Endothelial cell of umbilical vein (primary cell): Measurements from ENCODE around the gene ADAMTSL3. TPM values are rescaled to one million over a fixed set of nuclear protein-coding genes. Genes with fewer than 3 reads are reported as not detected.

Experiments used
- BruUV-seq: library from RNA; stranded (reverse); fragments of 400-500 nt; replicated peaks from 2 replicates; lab custom pipeline; 2021; lab: Mats Ljungman, UMichigan
- CTCF ChIA-PET: fragments of 300-600, 350-600 bp; sonication (Branson Sonifier 250); formaldehyde crosslinking; loops from one replicate; lab custom pipeline; 2021; ENCODE audit warnings: antibody characterized with exemption, inconsistent platforms; lab: Charles Lee
- POLR2A ChIA-PET: fragments of 300-600, 350-600 bp; sonication (Branson Sonifier 250); formaldehyde crosslinking; loops from one replicate; lab custom pipeline; 2021; ENCODE audit warnings: antibody characterized with exemption, inconsistent platforms; lab: Charles Lee
- DNase-seq: peaks from one replicate; pipeline ENCODE4 v3.0.0-alpha.2; 2011; ENCODE audit warnings: low read depth, low spot score
- FAIRE-seq: peaks from 2 replicates; lab custom pipeline; 2011; peaks lifted over from hg19 to GRCh38; lab: Jason Lieb, UNC
- H2AFZ ChIP-seq: 2 replicates; pipeline ENCODE4 v1.6.0; 2012; ENCODE audit warnings: low read depth, low read length, control low read depth, inconsistent platforms
- H3K27ac ChIP-seq: 2 replicates; pipeline ENCODE4 v1.5.1; 2011; ENCODE audit warnings: low read depth, mild to moderate bottlenecking, control low read depth, low read length, moderate library complexity; ENCODE audit not compliant: insufficient read depth
- H3K27me3 ChIP-seq, 2 experiments: 2 replicates each; pipeline versions ENCODE4 v1.6.0 to v1.6.1; 2011; ENCODE audit warnings: low read length in 2 of 2, mixed read lengths in 1 of 2; ENCODE audit not compliant: control insufficient read depth in 2 of 2, insufficient read depth in 2 of 2
- H3K36me3 ChIP-seq, 2 experiments: 2 replicates in 1 of 2; 3 replicates in 1 of 2; pipeline ENCODE4 v1.5.1; 2011; ENCODE audit warnings: low read length in 2 of 2, mild to moderate bottlenecking in 1 of 2, moderate library complexity in 1 of 2; ENCODE audit not compliant: control insufficient read depth in 2 of 2, insufficient read depth in 2 of 2; ENCODE audit errors: extremely low read depth in 1 of 2
- H3K4me1 ChIP-seq: 3 replicates; pipeline ENCODE4 v1.5.1; 2011; ENCODE audit warnings: mild to moderate bottlenecking, low read length; ENCODE audit not compliant: control insufficient read depth, insufficient read depth; ENCODE audit errors: extremely low read depth
- H3K4me2 ChIP-seq: 2 replicates; pipeline ENCODE4 v1.6.1; 2011; ENCODE audit warnings: low read length, control low read depth, mixed read lengths; ENCODE audit not compliant: insufficient read depth
- H3K4me3 ChIP-seq, 3 experiments: fragments of 200-600 bp in 1 of 3; sonication (generic), shearing (Covaris generic) in 1 of 3; replicated peaks in 1 of 3; 2 replicates each; pipeline ENCODE4 v1.5.1; 2011 to 2016; ENCODE audit warnings: control low read depth in 3 of 3, low read length in 3 of 3, mild to moderate bottlenecking in 2 of 3, inconsistent platforms in 1 of 3, low read depth in 1 of 3, moderate library complexity in 1 of 3; ENCODE audit not compliant: insufficient read depth in 1 of 3
- H3K79me2 ChIP-seq: 2 replicates; pipeline ENCODE4 v1.6.0; 2012; ENCODE audit warnings: low read length, inconsistent platforms; ENCODE audit not compliant: control insufficient read depth, insufficient read depth
- H3K9ac ChIP-seq: replicated peaks from 2 replicates; pipeline ENCODE3; 2011; ENCODE audit warnings: low read length, control low read depth; ENCODE audit not compliant: insufficient read depth; ENCODE audit errors: extremely low read depth
- H3K9me1 ChIP-seq: replicated peaks from 3 replicates; pipeline ENCODE4 v1.6.0; 2011; ENCODE audit warnings: mild to moderate bottlenecking, low read length; ENCODE audit not compliant: control insufficient read depth, insufficient read depth; ENCODE audit errors: extremely low read depth
- H3K9me3 ChIP-seq: replicated peaks from 2 replicates; pipeline ENCODE4 v1.5.1; 2012; ENCODE audit warnings: low read length, inconsistent platforms; ENCODE audit not compliant: control insufficient read depth, insufficient read depth
- H4K20me1 ChIP-seq: replicated peaks from 2 replicates; pipeline ENCODE3; 2011; ENCODE audit warnings: mild to moderate bottlenecking, low read length; ENCODE audit not compliant: control insufficient read depth, insufficient read depth; ENCODE audit errors: extremely low read depth
- EZH2 ChIP-seq: IDR thresholded peaks from 2 replicates; pipeline ENCODE4 v1.6.1; 2012; ENCODE audit warnings: borderline replicate concordance, low read depth, mild to moderate bottlenecking, moderate library complexity, low read length, inconsistent platforms; ENCODE audit not compliant: severe bottlenecking
- FOS ChIP-seq: IDR thresholded peaks from 2 replicates; pipeline ENCODE4 v1.6.1; 2011; ENCODE audit warnings: mild to moderate bottlenecking, low read length, moderate library complexity, borderline replicate concordance; ENCODE audit not compliant: insufficient read depth
- GATA2 ChIP-seq: IDR thresholded peaks from 2 replicates; pipeline ENCODE4 v1.7.0; 2011; ENCODE audit warnings: low read depth, mild to moderate bottlenecking, moderate library complexity, mixed read lengths, low read length; ENCODE audit not compliant: insufficient read length, insufficient read depth
- JUN ChIP-seq: IDR thresholded peaks from 2 replicates; pipeline ENCODE4 v1.6.1; 2011; ENCODE audit warnings: borderline replicate concordance, low read depth; ENCODE audit not compliant: insufficient read length, insufficient read depth
- MYC ChIP-seq: IDR thresholded peaks from one replicate; pipeline ENCODE4 v1.6.1; 2011; ENCODE audit warnings: mild to moderate bottlenecking, low read depth, low read length
- POLR2A ChIP-seq: IDR thresholded peaks from 2 replicates; pipeline ENCODE4 v1.6.1; 2012; ENCODE audit warnings: low read depth, mild to moderate bottlenecking, control low read depth, low read length
- POLR2AphosphoS5 ChIP-seq: IDR thresholded peaks from 2 replicates; pipeline ENCODE4 v1.6.1; 2012; ENCODE audit warnings: low read depth, mild to moderate bottlenecking, control low read depth, low read length, moderate library complexity; ENCODE audit not compliant: insufficient read depth
- dilution Hi-C: fragments of 300-500 bp; cut with MboI; formaldehyde crosslinking; loops from one replicate; pipeline ENCODE4 v1.15.0; 2019; ENCODE audit warnings: low sequenced_read_pairs; ENCODE audit not compliant: extremely low pct_ligation_motif_present
- intact Hi-C: fragments of 100-400 bp; cut with micrococcal nuclease; formaldehyde crosslinking; loops from one replicate; pipeline ENCODE4 v1.10.0; 2022
- polyA plus RNA-seq, 4 experiments: library from polyadenylated mRNA; depleted of rRNA in 3 of 4; stranded (reverse) in 3 of 4; unstranded in 1 of 4; fragments of >200 nt; gene quantifications; 2 replicates each; pipeline versions ENCODE4 v1.2.1 to v1.2.3, GENCODE V29; 2011 to 2012; ENCODE audit warnings: missing spikeins in 1 of 4
- total RNA-seq: library from RNA; stranded (reverse); gene quantifications from 2 replicates; pipeline ENCODE4 v1.2.3, GENCODE V29; 2021
- TF ChIP-seq, protein P1 (sequence below), 2 donors: IDR thresholded peaks; 1 replicate in 1 of 2; 2 replicates in 1 of 2; pipeline ENCODE4 v1.5.1; 2011; ENCODE audit warnings: low read length in 2 of 2, mild to moderate bottlenecking in 2 of 2, moderate library complexity in 2 of 2, control low read depth in 1 of 2, inconsistent platforms in 1 of 2, low read depth in 1 of 2; ENCODE audit not compliant: insufficient read depth in 1 of 2; ENCODE audit errors: extremely low read depth in 1 of 2
- TF ChIP-seq, protein P2 (sequence below): IDR thresholded peaks from 2 replicates; pipeline ENCODE4 v1.6.1; 2011; ENCODE audit not compliant: insufficient read depth, insufficient read length

Gene ADAMTSL3
- total and polyA plus RNA-seq, 2 donors (not counting 3 experiments of a cell fraction or from before 2014, with no cell fraction given): not detected

DNA sequence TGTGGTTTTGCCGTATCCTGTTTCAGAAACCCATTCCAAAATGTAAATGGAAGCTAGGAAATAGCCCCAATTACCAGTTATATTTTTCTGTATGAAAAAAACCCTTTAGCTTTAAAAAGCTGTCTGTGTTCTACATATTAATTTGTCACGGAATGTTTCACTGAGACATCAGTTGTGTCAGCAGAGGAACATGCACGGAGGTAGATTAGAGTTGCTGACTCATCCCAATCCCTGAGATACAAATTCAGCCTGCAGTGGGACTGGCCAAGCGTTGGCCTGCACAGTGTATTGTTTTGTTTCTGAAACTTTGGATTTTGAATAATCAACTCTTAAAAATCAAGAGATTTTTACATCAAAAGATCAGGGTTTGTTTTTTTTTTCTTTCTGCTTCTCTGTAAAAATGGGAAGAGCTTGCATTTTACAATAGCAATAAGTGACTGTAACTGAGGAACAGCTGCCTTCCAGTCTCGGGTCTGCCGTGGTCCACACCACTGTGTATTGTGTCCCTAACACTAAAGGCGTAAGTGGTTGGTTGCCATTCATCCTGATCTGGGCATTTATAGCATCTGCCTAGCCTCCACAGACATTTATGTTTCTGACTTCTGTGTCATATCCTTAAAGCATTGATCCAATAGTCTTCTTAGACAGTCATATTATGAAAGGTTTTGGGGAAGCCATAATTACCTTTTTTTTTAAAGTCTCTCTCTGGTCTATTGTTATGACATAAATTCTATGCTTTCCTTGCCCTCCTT, 218.1 kb downstream of the ADAMTSL3 start:
- BruUV-seq: no TSS peak
- H3K36me3 ChIP-seq: no peaks in the 10 kb centered on the region
- dilution Hi-C loops: no loop called here
- no peaks in the 10 kb centered on the region for H4K20me1 ChIP-seq
- H3K4me1 ChIP-seq: no peaks in the 10 kb centered on the region
- DNase-seq (no peak), FAIRE-seq (no peak)
- no peak overlapping the region for H3K4me2 ChIP-seq
- H3K9ac ChIP-seq: no peak overlapping the region
- no peak for TF ChIP-seq JUN
- no peak for TF ChIP-seq POLR2A
- no peak for TF ChIP-seq POLR2AphosphoS5
- no peak for TF ChIP-seq EZH2
- no peak for TF ChIP-seq FOS
- TF ChIP-seq, protein P1, sequence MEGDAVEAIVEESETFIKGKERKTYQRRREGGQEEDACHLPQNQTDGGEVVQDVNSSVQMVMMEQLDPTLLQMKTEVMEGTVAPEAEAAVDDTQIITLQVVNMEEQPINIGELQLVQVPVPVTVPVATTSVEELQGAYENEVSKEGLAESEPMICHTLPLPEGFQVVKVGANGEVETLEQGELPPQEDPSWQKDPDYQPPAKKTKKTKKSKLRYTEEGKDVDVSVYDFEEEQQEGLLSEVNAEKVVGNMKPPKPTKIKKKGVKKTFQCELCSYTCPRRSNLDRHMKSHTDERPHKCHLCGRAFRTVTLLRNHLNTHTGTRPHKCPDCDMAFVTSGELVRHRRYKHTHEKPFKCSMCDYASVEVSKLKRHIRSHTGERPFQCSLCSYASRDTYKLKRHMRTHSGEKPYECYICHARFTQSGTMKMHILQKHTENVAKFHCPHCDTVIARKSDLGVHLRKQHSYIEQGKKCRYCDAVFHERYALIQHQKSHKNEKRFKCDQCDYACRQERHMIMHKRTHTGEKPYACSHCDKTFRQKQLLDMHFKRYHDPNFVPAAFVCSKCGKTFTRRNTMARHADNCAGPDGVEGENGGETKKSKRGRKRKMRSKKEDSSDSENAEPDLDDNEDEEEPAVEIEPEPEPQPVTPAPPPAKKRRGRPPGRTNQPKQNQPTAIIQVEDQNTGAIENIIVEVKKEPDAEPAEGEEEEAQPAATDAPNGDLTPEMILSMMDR (IDR thresholded peaks at IDR 0.05; ENCODE audit: extremely low read depth in 1 of 2, insufficient read depth in 1 of 2, low read depth in 1 of 2, low read length in 2 of 2): no peak
- no peak for TF ChIP-seq GATA2
- TF ChIP-seq, protein P2, sequence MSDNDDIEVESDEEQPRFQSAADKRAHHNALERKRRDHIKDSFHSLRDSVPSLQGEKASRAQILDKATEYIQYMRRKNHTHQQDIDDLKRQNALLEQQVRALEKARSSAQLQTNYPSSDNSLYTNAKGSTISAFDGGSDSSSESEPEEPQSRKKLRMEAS: no peak
- TF ChIP-seq MYC: no peak
- no peaks in the 10 kb centered on the region for H3K79me2 ChIP-seq
- POLR2A ChIA-PET: no interaction called here
- peaks cover 1% of the 10 kb centered on the region for H3K9me3 ChIP-seq
- CTCF ChIA-PET: no interaction called here
- no peak overlapping the region for H3K27ac ChIP-seq
- H3K4me3 ChIP-seq: no peak overlapping the region
- intact Hi-C loops: no loop called here
- no peak overlapping the region for H2AFZ ChIP-seq
- no peaks in the 10 kb centered on the region for H3K9me1 ChIP-seq
- H3K27me3 ChIP-seq: no peaks in the 10 kb centered on the region
